Measurements from ENCODE around the gene CWF19L1. TPM values are rescaled to one million over a fixed set of nuclear protein-coding genes. Genes with fewer than 3 reads are reported as not detected.

CWF19L1 gene
- total and polyA plus RNA-seq, 2 donors (not counting 1 experiment from before 2014, with no cell fraction given) = 16.0 to 17.3 TPM

DNA sequence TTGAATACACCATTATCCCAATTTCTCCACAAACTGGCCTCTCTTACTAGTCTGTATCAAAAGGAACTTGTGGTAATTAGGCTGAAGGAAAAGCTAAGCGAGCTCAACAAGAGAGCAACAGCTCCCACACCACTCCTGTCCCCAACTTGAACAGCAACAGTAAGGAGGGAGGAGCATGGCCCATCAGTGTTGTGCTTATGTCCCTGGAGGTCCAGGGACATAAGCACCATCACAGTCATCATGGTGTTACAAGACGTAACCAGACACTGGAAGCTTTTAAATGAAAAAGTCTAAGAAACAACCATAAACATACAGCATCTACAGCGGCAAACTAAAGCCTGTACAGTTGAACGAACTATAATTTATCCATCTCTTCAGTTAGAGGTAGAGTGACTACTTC lies 82.6 kb downstream of the CWF19L1 start:
- peak overlapping the region; percentile 19 for H2AFZ ChIP-seq (ENCODE audit: low read length)
- H3K27me3 ChIP-seq (ENCODE audit: control insufficient read depth, insufficient read depth, low read length) = no peaks in the 10 kb centered on the region
- H3K79me2 ChIP-seq (ENCODE audit: control insufficient read depth, insufficient read depth, low read length) = peaks cover 35% of the 10 kb centered on the region
- H3K36me3 ChIP-seq (ENCODE audit: control insufficient read depth, insufficient read depth, low read length) = peaks cover 3% of the 10 kb centered on the region
- no peaks in the 10 kb centered on the region for H3K9me3 ChIP-seq (ENCODE audit: control insufficient read depth, insufficient read depth, low read depth, low read length)
- peak overlapping the region; percentile 80 to 97 (median 90) for H3K4me3 ChIP-seq (replicated peaks in 1 of 4; ENCODE audit: control extremely low read depth in 1 of 4, insufficient read depth in 1 of 4, low read depth in 3 of 4, low read length in 4 of 4)
- peaks cover 3% of the 10 kb centered on the region for H3K4me1 ChIP-seq (ENCODE audit: control insufficient read depth, extremely low read depth, insufficient read depth, low read length)
- H4K20me1 ChIP-seq (ENCODE audit: control insufficient read depth, extremely low read depth, insufficient read depth, low read length) = no peaks in the 10 kb centered on the region
- H3K4me2 ChIP-seq (ENCODE audit: extremely low read depth, insufficient read depth, low read length) = peak overlapping the region; percentile 86
- peak overlapping the region; percentile 97 for H3K27ac ChIP-seq (ENCODE audit: insufficient read depth, low read length)
- H3K9ac ChIP-seq (ENCODE audit: insufficient read depth, low read length) = peak overlapping the region; percentile 87
- peak; percentile 25 to 27 for DNase-seq (ENCODE audit: low read depth in 2 of 2)
- TF ChIP-seq CTCF (conservative IDR thresholded peaks at IDR 0.05 in 1 of 2, IDR thresholded peaks at IDR 0.05 in 1 of 2; ENCODE audit: low read depth in 1 of 2, low read length in 2 of 2) (no peak), EZH2 (IDR thresholded peaks at IDR 0.05; ENCODE audit: low read length, missing control alignments) (no peak)

DNA sequence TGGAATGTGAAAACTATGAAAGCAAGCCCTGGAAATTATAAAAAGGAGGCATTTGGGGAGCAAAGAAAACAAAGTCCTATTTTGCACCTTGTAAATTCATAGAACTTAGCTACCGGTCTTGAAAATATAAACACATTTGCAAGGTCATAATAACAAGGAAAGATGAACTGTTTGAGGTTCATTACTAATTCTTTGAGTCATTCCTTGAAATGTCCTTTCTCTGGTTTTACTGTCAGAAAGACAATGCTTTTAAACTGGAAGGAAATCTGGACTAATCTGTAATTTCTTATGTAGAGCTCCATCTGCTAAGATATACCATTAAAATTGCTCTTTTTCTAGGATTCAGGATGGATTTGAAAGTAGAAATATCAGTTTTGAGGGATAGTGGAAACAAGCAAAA lies 83.0 kb downstream of the CWF19L1 start:
- Histone ChIP-seq H3K9me3 (ENCODE audit: control insufficient read depth, insufficient read depth, low read depth, low read length) (no peaks in the 10 kb centered on the region), H3K9ac (ENCODE audit: insufficient read depth, low read length) (no peak overlapping the region), H3K27me3 (ENCODE audit: control insufficient read depth, insufficient read depth, low read length) (no peaks in the 10 kb centered on the region), H3K4me1 (ENCODE audit: control insufficient read depth, extremely low read depth, insufficient read depth, low read length) (peaks cover 3% of the 10 kb centered on the region), H3K4me2 (ENCODE audit: extremely low read depth, insufficient read depth, low read length) (peak overlapping the region; percentile 86), H3K27ac (ENCODE audit: insufficient read depth, low read length) (no peak overlapping the region), H4K20me1 (ENCODE audit: control insufficient read depth, extremely low read depth, insufficient read depth, low read length) (no peaks in the 10 kb centered on the region), H2AFZ (ENCODE audit: low read length) (no peak overlapping the region), H3K36me3 (ENCODE audit: control insufficient read depth, insufficient read depth, low read length) (peaks cover 3% of the 10 kb centered on the region), H3K4me3 (replicated peaks in 1 of 4; ENCODE audit: control extremely low read depth in 1 of 4, insufficient read depth in 1 of 4, low read depth in 3 of 4, low read length in 4 of 4) (peak overlapping the region; percentile 80 to 97 (median 90)), H3K79me2 (ENCODE audit: control insufficient read depth, insufficient read depth, low read length) (peaks cover 35% of the 10 kb centered on the region)
- TF ChIP-seq CTCF (conservative IDR thresholded peaks at IDR 0.05 in 1 of 2, IDR thresholded peaks at IDR 0.05 in 1 of 2; ENCODE audit: low read depth in 1 of 2, low read length in 2 of 2) (no peak), EZH2 (IDR thresholded peaks at IDR 0.05; ENCODE audit: low read length, missing control alignments) (no peak)
- no peak for DNase-seq (ENCODE audit: low read depth in 2 of 2)

GRCh38 chr10:100183481-100183880 lies 84.0 kb downstream of the CWF19L1 start:
- peak in 1 of 2 donors; percentile 22 for DNase-seq (ENCODE audit: low read depth in 2 of 2)
- Histone ChIP-seq H3K4me3 (replicated peaks in 1 of 4; ENCODE audit: control extremely low read depth in 1 of 4, insufficient read depth in 1 of 4, low read depth in 3 of 4, low read length in 4 of 4) (no peak overlapping the region), H3K4me2 (ENCODE audit: extremely low read depth, insufficient read depth, low read length) (no peak overlapping the region), H2AFZ (ENCODE audit: low read length) (no peak overlapping the region), H3K27ac (ENCODE audit: insufficient read depth, low read length) (no peak overlapping the region), H3K4me1 (ENCODE audit: control insufficient read depth, extremely low read depth, insufficient read depth, low read length) (peaks cover 3% of the 10 kb centered on the region), H3K79me2 (ENCODE audit: control insufficient read depth, insufficient read depth, low read length) (peaks cover 35% of the 10 kb centered on the region), H3K9ac (ENCODE audit: insufficient read depth, low read length) (no peak overlapping the region), H3K36me3 (ENCODE audit: control insufficient read depth, insufficient read depth, low read length) (peaks cover 1% of the 10 kb centered on the region), H3K27me3 (ENCODE audit: control insufficient read depth, insufficient read depth, low read length) (no peaks in the 10 kb centered on the region), H3K9me3 (ENCODE audit: control insufficient read depth, insufficient read depth, low read depth, low read length) (no peaks in the 10 kb centered on the region), H4K20me1 (ENCODE audit: control insufficient read depth, extremely low read depth, insufficient read depth, low read length) (no peaks in the 10 kb centered on the region)
- no peak for TF ChIP-seq EZH2 (IDR thresholded peaks at IDR 0.05; ENCODE audit: low read length, missing control alignments)
- no peak for TF ChIP-seq CTCF (conservative IDR thresholded peaks at IDR 0.05 in 1 of 2, IDR thresholded peaks at IDR 0.05 in 1 of 2; ENCODE audit: low read depth in 1 of 2, low read length in 2 of 2)
